ENCODE results near the gene LRRC37A2. TPM values are rescaled to one million over a fixed set of nuclear protein-coding genes. Genes with fewer than 3 reads are reported as not detected.
"Not testable (repeated sequence)": the region's sequence is repeated elsewhere in the genome, so short reads cannot be mapped to it uniquely, and the experiment has no call there.

LRRC37A2 gene
- total and polyA plus RNA-seq, 2 of the 13 experiments (the other 11 are each of a cell fraction or from before 2014, with no cell fraction given) = 3.4 to 4.1 TPM

DNA sequence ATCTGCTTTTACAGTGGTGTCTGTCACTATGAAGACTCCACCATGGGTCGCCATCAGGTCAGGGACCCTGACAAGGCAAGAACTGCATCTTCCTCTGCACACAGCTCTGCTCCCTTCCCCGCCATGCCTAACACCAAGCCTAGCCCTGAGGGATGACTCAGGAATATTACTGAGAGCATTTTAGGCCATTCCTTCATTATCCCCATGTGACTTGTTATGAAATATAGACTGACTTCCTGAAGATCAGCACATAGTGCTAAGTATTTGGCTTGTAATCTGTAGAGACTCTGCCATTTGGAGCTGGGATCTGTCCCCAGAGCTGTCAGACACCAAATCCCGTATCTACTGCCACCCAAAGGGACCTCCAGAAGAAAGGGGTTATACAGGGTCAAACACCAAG lies 47.8 kb downstream of the LRRC37A2 start:
- H3K27me3 ChIP-seq (ENCODE audit: control insufficient read depth in 1 of 2, insufficient read depth in 2 of 2, low read length in 2 of 2); H3K27ac ChIP-seq (ENCODE audit: extremely low read length, insufficient read depth, low read length); H3K9ac ChIP-seq (ENCODE audit: insufficient read depth, low read depth, low read length); DNase-seq (ENCODE audit: low spot score); FAIRE-seq; H3K9me3 ChIP-seq (ENCODE audit: low read length); intact Hi-C loops (cut with micrococcal nuclease; ENCODE audit: unreplicated experiment); H2AFZ ChIP-seq (ENCODE audit: low read length); H3K4me2 ChIP-seq (ENCODE audit: low read depth, low read length); H3K79me2 ChIP-seq (ENCODE audit: insufficient read depth, low read length); H3K36me3 ChIP-seq (replicated peaks in 1 of 2; ENCODE audit: control insufficient read depth in 1 of 2, insufficient read depth in 2 of 2, low read length in 2 of 2); H3K4me1 ChIP-seq (ENCODE audit: insufficient read depth, low read length); in situ Hi-C loops (cut with HindIII; ENCODE audit: extremely low pct_ligation_motif_present, low pct_unique_long_range_greater_than_20kb); H3K4me3 ChIP-seq (replicated peaks in 1 of 3; ENCODE audit: insufficient read depth in 1 of 3, low read depth in 2 of 3, low read length in 3 of 3); POLR2A ChIA-PET; CTCF ChIA-PET (ENCODE audit: low intra/inter-chr PET ratio, low total read pairs); H4K20me1 ChIP-seq (ENCODE audit: insufficient read depth, low read length): not testable (repeated sequence)
- ATAC-seq = peak; percentile 41; the same call in 2 of the 3 replicates
- TSS peak; percentile 41 for BruUV-seq (replicated peaks)
- WGBS (ENCODE audit: low lambda C conversion rate) = no CpG with 5 or more reads among the region's 3 CpGs

DNA sequence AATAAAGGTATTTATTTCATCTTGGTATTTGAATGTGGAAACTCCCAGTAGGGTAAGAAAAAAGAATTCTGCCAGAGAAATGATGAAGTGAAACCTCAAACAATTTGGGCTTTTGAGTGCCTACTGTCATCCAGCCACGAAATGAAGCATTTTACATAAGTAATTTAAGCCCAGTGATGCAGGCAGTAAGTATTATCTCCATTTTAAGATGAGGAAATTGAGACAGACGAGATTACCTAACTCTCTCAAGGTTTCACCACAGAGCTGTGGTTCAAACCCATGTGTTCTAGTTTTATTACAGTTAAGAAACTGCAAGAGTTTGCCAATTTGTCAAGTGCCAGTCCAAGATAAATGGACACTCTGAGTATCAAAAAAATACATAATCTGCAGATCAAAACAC lies 54.0 kb downstream of the LRRC37A2 start:
- POLR2A ChIA-PET; H3K79me2 ChIP-seq (ENCODE audit: insufficient read depth, low read length); H3K4me3 ChIP-seq (replicated peaks in 1 of 3; ENCODE audit: insufficient read depth in 1 of 3, low read depth in 2 of 3, low read length in 3 of 3); FAIRE-seq; H3K36me3 ChIP-seq (replicated peaks in 1 of 2; ENCODE audit: control insufficient read depth in 1 of 2, insufficient read depth in 2 of 2, low read length in 2 of 2); ATAC-seq; H3K27ac ChIP-seq (ENCODE audit: extremely low read length, insufficient read depth, low read length); intact Hi-C loops (cut with micrococcal nuclease; ENCODE audit: unreplicated experiment); H3K27me3 ChIP-seq (ENCODE audit: control insufficient read depth in 1 of 2, insufficient read depth in 2 of 2, low read length in 2 of 2); DNase-seq (ENCODE audit: low spot score); H2AFZ ChIP-seq (ENCODE audit: low read length); CTCF ChIA-PET (ENCODE audit: low intra/inter-chr PET ratio, low total read pairs); H3K9ac ChIP-seq (ENCODE audit: insufficient read depth, low read depth, low read length); H4K20me1 ChIP-seq (ENCODE audit: insufficient read depth, low read length); H3K9me3 ChIP-seq (ENCODE audit: low read length); H3K4me1 ChIP-seq (ENCODE audit: insufficient read depth, low read length); in situ Hi-C loops (cut with HindIII; ENCODE audit: extremely low pct_ligation_motif_present, low pct_unique_long_range_greater_than_20kb); H3K4me2 ChIP-seq (ENCODE audit: low read depth, low read length): not testable (repeated sequence)
- BruUV-seq (replicated peaks) = TSS peak; percentile 45
- no CpG with 5 or more reads among the region's 2 CpGs for WGBS (ENCODE audit: low lambda C conversion rate)

DNA sequence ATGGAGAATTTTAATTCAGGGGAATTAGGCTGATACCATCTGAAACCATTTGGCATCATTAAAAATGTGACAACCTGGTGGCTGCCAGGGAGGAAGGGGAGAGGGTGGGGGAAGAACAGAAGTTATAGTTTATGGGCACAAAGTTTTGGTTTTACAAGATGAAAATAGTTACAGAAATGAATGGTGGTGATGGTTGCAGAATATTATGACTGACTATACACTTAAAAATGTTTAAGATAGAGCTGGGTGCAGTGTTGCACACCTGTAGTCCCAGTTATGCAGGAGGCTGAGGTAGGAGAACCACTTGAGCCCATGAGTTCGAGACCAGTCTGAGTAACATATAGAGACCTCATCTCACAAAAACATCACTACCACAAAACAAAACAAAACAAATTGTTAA lies 54.7 kb downstream of the LRRC37A2 start:
- H3K4me3 ChIP-seq (replicated peaks in 1 of 3; ENCODE audit: insufficient read depth in 1 of 3, low read depth in 2 of 3, low read length in 3 of 3); H2AFZ ChIP-seq (ENCODE audit: low read length); DNase-seq (ENCODE audit: low spot score); H3K4me1 ChIP-seq (ENCODE audit: insufficient read depth, low read length); H4K20me1 ChIP-seq (ENCODE audit: insufficient read depth, low read length); H3K4me2 ChIP-seq (ENCODE audit: low read depth, low read length); POLR2A ChIA-PET; H3K36me3 ChIP-seq (replicated peaks in 1 of 2; ENCODE audit: control insufficient read depth in 1 of 2, insufficient read depth in 2 of 2, low read length in 2 of 2); CTCF ChIA-PET (ENCODE audit: low intra/inter-chr PET ratio, low total read pairs); FAIRE-seq; H3K9ac ChIP-seq (ENCODE audit: insufficient read depth, low read depth, low read length); H3K27me3 ChIP-seq (ENCODE audit: control insufficient read depth in 1 of 2, insufficient read depth in 2 of 2, low read length in 2 of 2); H3K9me3 ChIP-seq (ENCODE audit: low read length); intact Hi-C loops (cut with micrococcal nuclease; ENCODE audit: unreplicated experiment); H3K27ac ChIP-seq (ENCODE audit: extremely low read length, insufficient read depth, low read length); in situ Hi-C loops (cut with HindIII; ENCODE audit: extremely low pct_ligation_motif_present, low pct_unique_long_range_greater_than_20kb); H3K79me2 ChIP-seq (ENCODE audit: insufficient read depth, low read length); ATAC-seq; BruUV-seq (replicated peaks): not testable (repeated sequence)
- WGBS (ENCODE audit: low lambda C conversion rate) = no CpG with 5 or more reads among the region's 1 CpG

DNA sequence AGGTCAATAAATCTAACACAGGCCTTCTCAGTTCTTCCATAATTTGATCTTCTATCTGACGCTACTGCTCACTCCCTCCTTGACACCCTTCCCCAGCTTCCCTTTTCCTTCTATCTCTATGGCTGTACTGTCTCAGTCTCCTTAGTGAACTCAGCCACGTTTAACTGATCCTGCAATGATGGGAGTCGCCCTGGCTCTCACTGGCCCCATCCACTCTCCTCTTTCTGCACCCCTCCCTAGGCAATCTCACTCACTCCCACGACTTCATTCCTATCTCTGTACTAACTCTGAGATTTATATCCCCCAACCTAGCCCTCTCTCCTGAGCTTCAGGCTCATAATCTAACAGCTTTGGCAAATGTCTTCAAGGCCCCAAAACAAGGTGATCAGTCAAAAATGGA lies 59.5 kb downstream of the LRRC37A2 start:
- ATAC-seq; H3K27ac ChIP-seq (ENCODE audit: extremely low read length, insufficient read depth, low read length); POLR2A ChIA-PET; H3K4me2 ChIP-seq (ENCODE audit: low read depth, low read length); H3K9ac ChIP-seq (ENCODE audit: insufficient read depth, low read depth, low read length); H3K36me3 ChIP-seq (replicated peaks in 1 of 2; ENCODE audit: control insufficient read depth in 1 of 2, insufficient read depth in 2 of 2, low read length in 2 of 2); H3K79me2 ChIP-seq (ENCODE audit: insufficient read depth, low read length); FAIRE-seq; CTCF ChIA-PET (ENCODE audit: low intra/inter-chr PET ratio, low total read pairs); DNase-seq (ENCODE audit: low spot score); in situ Hi-C loops (cut with HindIII; ENCODE audit: extremely low pct_ligation_motif_present, low pct_unique_long_range_greater_than_20kb); H3K4me3 ChIP-seq (replicated peaks in 1 of 3; ENCODE audit: insufficient read depth in 1 of 3, low read depth in 2 of 3, low read length in 3 of 3); BruUV-seq (replicated peaks); intact Hi-C loops (cut with micrococcal nuclease; ENCODE audit: unreplicated experiment); H4K20me1 ChIP-seq (ENCODE audit: insufficient read depth, low read length); H2AFZ ChIP-seq (ENCODE audit: low read length); H3K27me3 ChIP-seq (ENCODE audit: control insufficient read depth in 1 of 2, insufficient read depth in 2 of 2, low read length in 2 of 2); H3K4me1 ChIP-seq (ENCODE audit: insufficient read depth, low read length); H3K9me3 ChIP-seq (ENCODE audit: low read length): not testable (repeated sequence)
- no CpG with 5 or more reads among the region's 4 CpGs for WGBS (ENCODE audit: low lambda C conversion rate)

Measured in HepG2 (cell line).